SH-SY5Y (cell line): ENCODE data around the gene CCDC32.

Experiments used
- GATA2 ChIP-seq: IDR thresholded peaks from 2 replicates; pipeline ENCODE4 v1.6.1; 2011; ENCODE audit warnings: mild to moderate bottlenecking, low read depth, low read length
- GATA3 ChIP-seq: IDR thresholded peaks from 2 replicates; pipeline ENCODE4 v1.6.1; 2011; ENCODE audit warnings: low read depth, mild to moderate bottlenecking, low read length, moderate library complexity

DNA sequence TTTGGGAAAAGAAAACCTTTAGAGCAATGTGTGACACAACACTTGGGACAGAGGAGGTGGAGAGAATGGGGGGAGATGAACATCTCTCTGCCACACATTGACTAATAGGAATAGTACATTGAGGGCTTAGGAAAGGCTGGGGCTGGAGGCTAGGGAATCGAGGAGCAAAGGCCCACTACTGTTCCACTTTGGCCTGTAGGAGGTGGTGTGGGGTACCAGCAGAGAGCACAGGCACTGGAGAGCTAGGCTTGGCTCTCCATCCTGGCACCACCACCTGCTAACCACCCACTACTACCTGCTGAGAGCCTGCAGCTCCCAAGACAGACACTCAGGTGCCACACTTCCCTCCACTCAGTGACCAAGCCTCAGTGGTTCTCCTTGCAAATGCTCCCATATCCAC is 19.4 kb downstream of the CCDC32 start:
- no peak for TF ChIP-seq GATA2
- TF ChIP-seq GATA3 = no peak
